Measurements from ENCODE around the gene RFTN1.

DNA sequence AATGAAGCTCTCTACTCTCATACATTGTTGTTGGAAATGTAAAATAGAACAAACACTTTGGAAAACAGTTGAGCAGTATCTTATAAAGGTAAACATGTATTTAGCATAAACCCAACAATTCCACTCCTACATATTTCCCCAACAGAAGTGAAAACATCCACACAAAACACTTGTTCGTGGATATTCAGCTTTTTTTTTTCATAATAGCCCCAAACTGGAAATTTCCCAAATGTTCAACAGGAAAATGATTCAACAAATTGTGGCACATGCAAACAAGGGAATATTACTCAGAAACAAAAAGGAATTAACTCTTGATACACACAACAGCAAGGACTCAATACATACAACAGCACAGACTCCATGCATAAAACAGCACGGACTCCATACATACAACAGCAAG, 28.5 kb downstream of the RFTN1 start:
- TF ChIP-seq EZH2 (IDR thresholded peaks at IDR 0.05), result no peak
- TF ChIP-seq POLR2AphosphoS5 (IDR thresholded peaks at IDR 0.05; ENCODE audit: borderline replicate concordance, low read depth, low read length), result no peak
- TF ChIP-seq FOXP2 (optimal IDR thresholded peaks at IDR 0.05; ENCODE audit: control extremely low read depth, extremely low read length, insufficient read depth), result no peak
